SU-DHL-6 (cell line): ENCODE results near the gene GEMIN5.

ENCODE experiments used
- EZH2phosphoT487 ChIP-seq: fragments of 200-600 bp; sonication (generic), shearing (Covaris generic); conservative IDR thresholded peaks from 2 replicates; pipeline ENCODE4 v1.6.1; 2018; ENCODE audit warnings: mild to moderate bottlenecking, antibody characterized with exemption, low read length, moderate library complexity, mixed read lengths
- TF ChIP-seq, protein P1 (sequence below): fragments of 200-600 bp; sonication (generic); IDR thresholded peaks from one replicate; pipeline ENCODE4 v1.5.1; 2017; ENCODE audit warnings: antibody characterized with exemption, mild to moderate bottlenecking, low read length, moderate library complexity; ENCODE audit not compliant: insufficient read depth, poor library complexity, severe bottlenecking

DNA sequence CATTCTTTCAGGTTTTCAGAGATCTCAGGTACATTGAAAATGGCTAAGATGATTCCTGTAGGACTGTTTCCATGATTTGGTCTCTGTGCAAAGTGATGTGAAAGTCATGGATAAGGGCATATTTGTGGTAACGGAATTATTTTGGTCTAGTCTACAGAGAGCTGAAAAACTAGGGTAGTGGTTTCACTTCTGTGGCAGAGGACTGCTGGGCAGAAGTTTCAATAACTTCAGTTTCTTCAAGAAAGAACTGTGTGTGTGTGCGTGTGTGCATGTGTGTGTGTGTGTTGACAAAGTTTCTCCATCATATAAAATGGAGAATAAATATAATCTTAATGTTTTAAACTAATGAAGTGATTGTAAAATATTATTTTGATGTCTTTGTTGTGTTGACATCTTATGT is 75.2 kb downstream of the GEMIN5 start:
- TF ChIP-seq, protein P1, sequence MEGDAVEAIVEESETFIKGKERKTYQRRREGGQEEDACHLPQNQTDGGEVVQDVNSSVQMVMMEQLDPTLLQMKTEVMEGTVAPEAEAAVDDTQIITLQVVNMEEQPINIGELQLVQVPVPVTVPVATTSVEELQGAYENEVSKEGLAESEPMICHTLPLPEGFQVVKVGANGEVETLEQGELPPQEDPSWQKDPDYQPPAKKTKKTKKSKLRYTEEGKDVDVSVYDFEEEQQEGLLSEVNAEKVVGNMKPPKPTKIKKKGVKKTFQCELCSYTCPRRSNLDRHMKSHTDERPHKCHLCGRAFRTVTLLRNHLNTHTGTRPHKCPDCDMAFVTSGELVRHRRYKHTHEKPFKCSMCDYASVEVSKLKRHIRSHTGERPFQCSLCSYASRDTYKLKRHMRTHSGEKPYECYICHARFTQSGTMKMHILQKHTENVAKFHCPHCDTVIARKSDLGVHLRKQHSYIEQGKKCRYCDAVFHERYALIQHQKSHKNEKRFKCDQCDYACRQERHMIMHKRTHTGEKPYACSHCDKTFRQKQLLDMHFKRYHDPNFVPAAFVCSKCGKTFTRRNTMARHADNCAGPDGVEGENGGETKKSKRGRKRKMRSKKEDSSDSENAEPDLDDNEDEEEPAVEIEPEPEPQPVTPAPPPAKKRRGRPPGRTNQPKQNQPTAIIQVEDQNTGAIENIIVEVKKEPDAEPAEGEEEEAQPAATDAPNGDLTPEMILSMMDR: no peak
- TF ChIP-seq EZH2phosphoT487: no peak
